HCT116 (cell line): ENCODE data around the gene PLCXD3. TPM values are rescaled to one million over a fixed set of nuclear protein-coding genes. Genes with fewer than 3 reads are reported as not detected.

Experiments
- ATAC-seq: fragments of 200-7000 bp; cut with Tn5 transposase; 2 replicates; pipeline ENCODE4 v1.9.1; 2020; ENCODE audit warnings: mild to moderate bottlenecking, moderate library complexity
- BruUV-seq: library from RNA; stranded (reverse); fragments of 400-500 nt; replicated peaks from 2 replicates; lab custom pipeline; 2021; lab: Mats Ljungman, UMichigan
- CTCF ChIA-PET: fragments of 300-600 bp; sonication (Branson Sonifier 250); formaldehyde crosslinking; loops from one replicate; lab custom pipeline; 2021; ENCODE audit warnings: antibody characterized with exemption; lab: Charles Lee
- POLR2A ChIA-PET: fragments of 300-600, 350-600 bp; sonication (Branson Sonifier 250); formaldehyde crosslinking; loops from one replicate; lab custom pipeline; 2021; ENCODE audit warnings: antibody characterized with exemption; lab: Charles Lee
- RAD21 ChIA-PET, 2 experiments: fragments of 300-600 bp; sonication (Branson Sonifier 250); formaldehyde crosslinking; loops; one replicate each; lab custom pipeline; 2023; ENCODE audit warnings: low total read pairs in 2 of 2; ENCODE audit not compliant: uncharacterized antibody in 2 of 2, unreplicated experiment in 2 of 2, low non-redundant PET in 1 of 2; lab: Charles Lee
- DNase-seq: peaks from one replicate; pipeline ENCODE4 v3.0.0-alpha.2; 2010; ENCODE audit warnings: low read depth, low spot score
- H2AFZ ChIP-seq: fragments of 200-600 bp; shearing (Covaris generic), sonication (generic); 2 replicates; pipeline ENCODE4 v1.6.1; 2017; ENCODE audit warnings: low read depth, mixed run types, mixed read lengths, antibody characterized with exemption, low read length; ENCODE audit not compliant: poor library complexity, severe bottlenecking
- H3K27ac ChIP-seq: 2 replicates; pipeline ENCODE4 v1.5.1; 2012; ENCODE audit warnings: low read depth, low read length
- H3K27me3 ChIP-seq: fragments of 200-600 bp; sonication (generic); 2 replicates; pipeline ENCODE4 v1.6.1; 2016; ENCODE audit warnings: mixed run types, low read length, mixed read lengths; ENCODE audit not compliant: insufficient read depth
- H3K36me3 ChIP-seq, 2 experiments: fragments of 200-500 bp in 1 of 2; fragments of 200-600 bp in 1 of 2; sonication (Bioruptor generic) in 1 of 2; sonication (generic) in 1 of 2; 2 replicates each; pipeline versions ENCODE4 v1.5.1 to v1.6.1; 2014 to 2016; ENCODE audit warnings: low read length in 2 of 2, inconsistent platforms in 1 of 2, mixed read lengths in 1 of 2, mixed run types in 1 of 2; ENCODE audit not compliant: insufficient read depth in 2 of 2, control insufficient read depth in 1 of 2
- H3K4me1 ChIP-seq, 2 experiments: fragments of 200-600 bp in 1 of 2; sonication (generic) in 1 of 2; 2 replicates each; pipeline versions ENCODE4 v1.5.1 to v1.6.1; 2012 to 2017; ENCODE audit warnings: low read length in 2 of 2, inconsistent platforms in 1 of 2, mild to moderate bottlenecking in 1 of 2, mixed read lengths in 1 of 2, mixed run types in 1 of 2, moderate library complexity in 1 of 2; ENCODE audit not compliant: insufficient read depth in 2 of 2, control insufficient read depth in 1 of 2
- H3K4me2 ChIP-seq: fragments of 200-600 bp; sonication (generic); 2 replicates; pipeline ENCODE4 v1.6.1; 2017; ENCODE audit warnings: mixed run types, low read length, mixed read lengths
- H3K4me3 ChIP-seq, 2 experiments: fragments of 200-600 bp in 1 of 2; sonication (generic) in 1 of 2; replicated peaks in 1 of 2; 2 replicates each; pipeline ENCODE4 v1.5.1; 2011 to 2016; ENCODE audit warnings: low read length in 2 of 2, control low read depth in 1 of 2, low read depth in 1 of 2, mild to moderate bottlenecking in 1 of 2, mixed read lengths in 1 of 2, mixed run types in 1 of 2
- H3K79me2 ChIP-seq: fragments of 200-600 bp; sonication (generic); 2 replicates; pipeline ENCODE4 v1.6.1; 2017; ENCODE audit warnings: mild to moderate bottlenecking, mixed run types, low read length, moderate library complexity, mixed read lengths; ENCODE audit not compliant: insufficient read depth
- H3K9ac ChIP-seq: fragments of 200-600 bp; sonication (generic); 2 replicates; pipeline ENCODE4 v1.6.1; 2016; ENCODE audit warnings: low read length, mixed read lengths
- H3K9me2 ChIP-seq: fragments of 200-600 bp; sonication (generic), shearing (Covaris generic); 2 replicates; pipeline ENCODE4 v1.6.1; 2017; ENCODE audit warnings: mixed run types, mild to moderate bottlenecking, moderate library complexity; ENCODE audit not compliant: insufficient read depth
- H3K9me3 ChIP-seq, 2 experiments: fragments of 200-500 bp in 1 of 2; fragments of 200-600 bp in 1 of 2; sonication (Bioruptor generic) in 1 of 2; sonication (generic) in 1 of 2; 2 replicates each; pipeline ENCODE4 v1.6.1; 2014 to 2017; ENCODE audit warnings: low read length in 2 of 2, mixed read lengths in 2 of 2, inconsistent platforms in 1 of 2, low read depth in 1 of 2, mild to moderate bottlenecking in 1 of 2, mixed run types in 1 of 2, moderate library complexity in 1 of 2; ENCODE audit not compliant: control insufficient read depth in 1 of 2, insufficient read depth in 1 of 2
- H4K20me1 ChIP-seq: fragments of 200-600 bp; sonication (generic), shearing (Covaris generic); 2 replicates; pipeline ENCODE4 v1.6.1; 2017; ENCODE audit warnings: mixed run types, mild to moderate bottlenecking, moderate library complexity; ENCODE audit not compliant: insufficient read depth
- EGR1 ChIP-seq: IDR thresholded peaks from 2 replicates; pipeline ENCODE4 v1.6.1; 2012; ENCODE audit warnings: low read depth
- SIN3A ChIP-seq: IDR thresholded peaks from 2 replicates; pipeline ENCODE4 v1.6.1; 2012; ENCODE audit warnings: low read depth
- SRF ChIP-seq: IDR thresholded peaks from 2 replicates; pipeline ENCODE4 v1.6.1; 2012; ENCODE audit warnings: low read depth
- TCF7L2 ChIP-seq: IDR thresholded peaks from 2 replicates; pipeline ENCODE4 v1.7.0; 2011; ENCODE audit warnings: borderline replicate concordance, inconsistent platforms; ENCODE audit not compliant: insufficient read depth, insufficient read length; ENCODE audit errors: extremely low read depth
- YY1 ChIP-seq: IDR thresholded peaks from 2 replicates; pipeline ENCODE4 v1.6.1; 2011; ENCODE audit warnings: low read length, low read depth, moderate library complexity, mild to moderate bottlenecking; ENCODE audit not compliant: insufficient replicate concordance; ENCODE audit errors: extremely low read depth
- intact Hi-C: fragments of 100-400 bp; cut with micrococcal nuclease; formaldehyde crosslinking; loops from 2 replicates; pipeline ENCODE4 v1.10.0; 2022
- total RNA-seq: library from RNA; stranded (reverse); gene quantifications from one replicate; pipeline ENCODE4 v1.2.1, GENCODE V29; 2021; ENCODE audit not compliant: unreplicated experiment
- TF ChIP-seq, protein P1 (sequence below): IDR thresholded peaks from 2 replicates; pipeline ENCODE4 v1.6.1; 2011; ENCODE audit warnings: mild to moderate bottlenecking, low read length, moderate library complexity; ENCODE audit not compliant: insufficient replicate concordance; ENCODE audit errors: extremely low read depth

The PLCXD3 gene
- total RNA-seq, 1 experiment from 2014 or later, result not detected

DNA sequence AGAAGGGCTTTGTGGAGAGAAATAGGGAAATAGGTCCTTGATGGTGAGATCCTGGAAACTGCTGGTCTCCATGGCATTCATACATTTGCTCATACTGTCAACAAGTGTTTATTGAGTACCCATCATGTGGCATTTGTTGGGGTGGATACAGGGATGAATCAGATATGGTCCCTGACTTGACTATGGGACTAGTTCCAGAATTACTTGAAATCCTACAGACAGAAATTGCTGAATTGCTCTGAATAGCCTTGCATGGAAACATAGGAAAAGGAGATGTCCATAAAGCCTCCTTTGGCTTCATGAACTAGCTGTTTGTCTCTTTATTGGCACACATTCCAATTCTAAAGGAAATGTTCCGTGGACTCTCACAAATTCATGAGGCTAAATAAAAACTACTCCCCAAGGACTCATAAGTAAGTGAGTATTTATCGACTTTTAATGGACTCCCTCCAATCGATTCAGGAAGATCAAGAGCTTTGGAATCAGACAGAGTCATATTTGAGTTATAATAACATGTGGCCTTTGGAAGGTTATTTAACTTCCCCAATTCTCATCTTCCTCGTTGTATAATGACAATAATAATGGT lies 174.7 kb downstream of the PLCXD3 start:
- no peaks in the 10 kb centered on the region for H3K9me3 ChIP-seq
- no peak overlapping the region for H3K4me3 ChIP-seq
- TF ChIP-seq TCF7L2 (no peak), SRF (no peak)
- no peak overlapping the region for H3K27ac ChIP-seq
- ChIA-PET POLR2A (no interaction called here), RAD21 (no interaction called here), CTCF (no interaction called here)
- no TSS peak for BruUV-seq
- no peak overlapping the region for H3K4me2 ChIP-seq
- no peaks in the 10 kb centered on the region for H3K36me3 ChIP-seq
- no peak overlapping the region for H3K9ac ChIP-seq
- H3K79me2 ChIP-seq, result no peaks in the 10 kb centered on the region
- H3K9me2 ChIP-seq, result no peaks in the 10 kb centered on the region
- no peaks in the 10 kb centered on the region for H4K20me1 ChIP-seq
- no peak for DNase-seq
- no peak overlapping the region for H2AFZ ChIP-seq
- no peaks in the 10 kb centered on the region for H3K4me1 ChIP-seq
- H3K27me3 ChIP-seq, result 0 out of 2 replicates have a peak, but pooled peaks cover 4% of the 10 kb centered on the region
- intact Hi-C loops, result no loop called here
- ATAC-seq, result no peak

DNA sequence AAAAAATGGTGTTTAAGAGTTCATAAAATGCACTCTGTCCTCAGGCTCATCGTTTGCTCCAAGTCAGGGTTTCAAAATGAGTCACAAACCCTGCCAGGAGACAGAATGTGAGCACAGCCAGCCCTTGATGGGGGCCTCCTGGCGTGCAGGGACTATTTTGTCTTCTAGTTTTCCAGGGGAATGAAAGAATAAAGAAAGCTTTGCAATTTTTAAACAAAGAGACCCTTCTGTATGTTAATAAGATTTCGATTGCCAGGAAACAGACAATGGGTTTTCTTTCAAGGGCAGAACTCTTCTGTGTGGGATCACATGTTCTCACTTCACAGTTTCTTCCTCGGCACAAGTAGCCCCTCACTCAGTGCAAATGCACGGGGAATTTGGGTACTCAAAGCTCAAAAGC lies 175.6 kb downstream of the PLCXD3 start:
- intact Hi-C loops, result no loop called here
- CTCF ChIA-PET, result no interaction called here
- Histone ChIP-seq H4K20me1 (no peaks in the 10 kb centered on the region), H3K36me3 (no peaks in the 10 kb centered on the region), H3K4me2 (no peak overlapping the region), H3K27ac (no peak overlapping the region), H3K9me3 (no peaks in the 10 kb centered on the region), H3K27me3 (0 out of 2 replicates have a peak, but pooled peaks cover 4% of the 10 kb centered on the region), H3K9me2 (no peaks in the 10 kb centered on the region), H2AFZ (no peak overlapping the region), H3K4me1 (no peaks in the 10 kb centered on the region), H3K4me3 (no peak overlapping the region), H3K9ac (no peak overlapping the region), H3K79me2 (no peaks in the 10 kb centered on the region)
- TF ChIP-seq SIN3A (no peak), YY1 (no peak), EGR1 (no peak)
- TF ChIP-seq, protein P1, sequence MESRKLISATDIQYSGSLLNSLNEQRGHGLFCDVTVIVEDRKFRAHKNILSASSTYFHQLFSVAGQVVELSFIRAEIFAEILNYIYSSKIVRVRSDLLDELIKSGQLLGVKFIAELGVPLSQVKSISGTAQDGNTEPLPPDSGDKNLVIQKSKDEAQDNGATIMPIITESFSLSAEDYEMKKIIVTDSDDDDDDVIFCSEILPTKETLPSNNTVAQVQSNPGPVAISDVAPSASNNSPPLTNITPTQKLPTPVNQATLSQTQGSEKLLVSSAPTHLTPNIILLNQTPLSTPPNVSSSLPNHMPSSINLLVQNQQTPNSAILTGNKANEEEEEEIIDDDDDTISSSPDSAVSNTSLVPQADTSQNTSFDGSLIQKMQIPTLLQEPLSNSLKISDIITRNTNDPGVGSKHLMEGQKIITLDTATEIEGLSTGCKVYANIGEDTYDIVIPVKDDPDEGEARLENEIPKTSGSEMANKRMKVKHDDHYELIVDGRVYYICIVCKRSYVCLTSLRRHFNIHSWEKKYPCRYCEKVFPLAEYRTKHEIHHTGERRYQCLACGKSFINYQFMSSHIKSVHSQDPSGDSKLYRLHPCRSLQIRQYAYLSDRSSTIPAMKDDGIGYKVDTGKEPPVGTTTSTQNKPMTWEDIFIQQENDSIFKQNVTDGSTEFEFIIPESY, result no peak
- POLR2A ChIA-PET, result no interaction called here
- RAD21 ChIA-PET, result no interaction called here
- BruUV-seq, result no TSS peak
- DNase-seq (no peak), ATAC-seq (no peak)
